BE2C (cell line): ENCODE measurements around the gene RAB9A.
"Not testable (repeated sequence)": the region's sequence is repeated elsewhere in the genome, so short reads cannot be mapped to it uniquely, and the experiment has no call there.

Experiments used
- DNase-seq: peaks from one replicate; pipeline ENCODE4 v3.0.0-alpha.2; 2020
- H3K27me3 ChIP-seq: fragments of 250-450 bp; sonication (Bioruptor Pico); 2 replicates; pipeline ENCODE4 v1.5.1; 2020; ENCODE audit warnings: mild to moderate bottlenecking
- H3K36me3 ChIP-seq: fragments of 250-450 bp; sonication (Bioruptor Pico); 2 replicates; pipeline ENCODE4 v1.5.1; 2020; ENCODE audit warnings: mild to moderate bottlenecking
- H3K4me1 ChIP-seq: fragments of 250-450 bp; sonication (Bioruptor Pico); 2 replicates; pipeline ENCODE4 v1.5.1; 2020
- H3K4me3 ChIP-seq: 2 replicates; pipeline ENCODE4 v1.5.1; 2011; ENCODE audit warnings: low read depth, low read length
- H3K9me3 ChIP-seq: fragments of 250-450 bp; sonication (Bioruptor Pico); 2 replicates; pipeline ENCODE4 v1.5.1; 2020
- TF ChIP-seq, protein P1 (sequence below): IDR thresholded peaks from 2 replicates; pipeline ENCODE4 v1.5.1; 2012; ENCODE audit warnings: mild to moderate bottlenecking, low read depth, low read length

Gene RAB9A

GRCh38 chrX:13667919-13668318 lies 21.0 kb upstream of the RAB9A start:
- Histone ChIP-seq H3K4me1 (no peaks in the 10 kb centered on the region), H3K4me3 (no peak overlapping the region), H3K9me3 (no peaks in the 10 kb centered on the region), H3K27me3 (no peaks in the 10 kb centered on the region), H3K36me3 (no peaks in the 10 kb centered on the region)
- DNase-seq = no peak
- TF ChIP-seq, protein P1, sequence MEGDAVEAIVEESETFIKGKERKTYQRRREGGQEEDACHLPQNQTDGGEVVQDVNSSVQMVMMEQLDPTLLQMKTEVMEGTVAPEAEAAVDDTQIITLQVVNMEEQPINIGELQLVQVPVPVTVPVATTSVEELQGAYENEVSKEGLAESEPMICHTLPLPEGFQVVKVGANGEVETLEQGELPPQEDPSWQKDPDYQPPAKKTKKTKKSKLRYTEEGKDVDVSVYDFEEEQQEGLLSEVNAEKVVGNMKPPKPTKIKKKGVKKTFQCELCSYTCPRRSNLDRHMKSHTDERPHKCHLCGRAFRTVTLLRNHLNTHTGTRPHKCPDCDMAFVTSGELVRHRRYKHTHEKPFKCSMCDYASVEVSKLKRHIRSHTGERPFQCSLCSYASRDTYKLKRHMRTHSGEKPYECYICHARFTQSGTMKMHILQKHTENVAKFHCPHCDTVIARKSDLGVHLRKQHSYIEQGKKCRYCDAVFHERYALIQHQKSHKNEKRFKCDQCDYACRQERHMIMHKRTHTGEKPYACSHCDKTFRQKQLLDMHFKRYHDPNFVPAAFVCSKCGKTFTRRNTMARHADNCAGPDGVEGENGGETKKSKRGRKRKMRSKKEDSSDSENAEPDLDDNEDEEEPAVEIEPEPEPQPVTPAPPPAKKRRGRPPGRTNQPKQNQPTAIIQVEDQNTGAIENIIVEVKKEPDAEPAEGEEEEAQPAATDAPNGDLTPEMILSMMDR = no peak

DNA sequence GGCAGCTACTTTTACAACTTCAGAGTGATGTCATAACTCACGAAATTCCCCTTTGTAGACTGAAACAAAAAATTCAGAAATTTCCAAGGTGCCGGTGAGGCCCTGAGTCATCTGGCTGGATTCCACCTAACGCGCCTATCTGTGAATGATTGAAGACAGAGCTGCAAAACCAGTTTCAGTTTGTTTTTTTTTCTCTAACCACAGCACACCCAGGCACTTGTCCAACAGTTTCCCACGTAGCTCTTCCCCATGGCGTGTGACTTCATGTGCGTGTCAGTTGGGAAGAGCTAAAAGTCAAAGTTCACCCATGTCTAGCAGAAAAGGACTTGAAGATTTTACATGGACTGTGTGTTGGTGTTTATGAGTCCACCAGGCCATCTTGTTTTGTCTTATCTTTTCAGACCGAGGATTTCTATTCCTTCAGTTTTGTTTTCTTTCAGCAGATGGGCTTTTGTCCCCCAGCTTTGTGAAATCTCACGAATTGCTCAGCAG lies 19.6 kb upstream of the RAB9A start:
- TF ChIP-seq, protein P1 = no peak
- no peaks in the 10 kb centered on the region for H3K27me3 ChIP-seq
- H3K9me3 ChIP-seq = no peaks in the 10 kb centered on the region
- H3K36me3 ChIP-seq = no peaks in the 10 kb centered on the region
- H3K4me3 ChIP-seq = no peak overlapping the region
- no peak for DNase-seq
- H3K4me1 ChIP-seq = no peaks in the 10 kb centered on the region

DNA sequence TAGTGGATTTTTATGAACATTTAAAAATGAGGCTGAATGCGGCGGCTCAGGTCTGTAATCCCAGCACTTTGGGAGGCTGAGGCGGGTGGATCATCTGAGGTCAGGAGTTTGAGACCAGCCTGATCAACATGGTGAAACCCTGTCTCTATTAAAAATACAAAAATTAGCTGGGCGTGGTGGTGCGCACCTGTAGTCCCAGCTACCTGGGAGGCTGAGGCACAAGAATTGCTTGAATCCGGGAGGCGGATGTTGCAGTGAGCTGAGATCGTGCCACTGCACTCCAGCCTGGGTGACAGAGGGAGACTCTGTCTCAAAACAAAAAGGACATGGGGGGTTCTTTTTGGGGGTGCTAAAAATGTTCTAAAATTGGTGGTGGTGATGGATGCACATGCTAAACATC lies 19.2 kb upstream of the RAB9A start:
- not testable (repeated sequence) for H3K4me3 ChIP-seq, H3K36me3 ChIP-seq, H3K27me3 ChIP-seq, H3K4me1 ChIP-seq, DNase-seq, H3K9me3 ChIP-seq

GRCh38 chrX:13670197-13670596 lies 18.7 kb upstream of the RAB9A start:
- no peaks in the 10 kb centered on the region for H3K36me3 ChIP-seq
- H3K4me3 ChIP-seq = no peak overlapping the region
- no peak for DNase-seq
- no peaks in the 10 kb centered on the region for H3K27me3 ChIP-seq
- H3K4me1 ChIP-seq = no peaks in the 10 kb centered on the region
- H3K9me3 ChIP-seq = no peaks in the 10 kb centered on the region
- TF ChIP-seq, protein P1 = no peak

GRCh38 chrX:13673016-13673415 lies 15.9 kb upstream of the RAB9A start:
- no peaks in the 10 kb centered on the region for H3K9me3 ChIP-seq
- TF ChIP-seq, protein P1 = no peak
- H3K4me3 ChIP-seq = no peak overlapping the region
- DNase-seq = no peak
- no peaks in the 10 kb centered on the region for H3K36me3 ChIP-seq
- no peaks in the 10 kb centered on the region for H3K27me3 ChIP-seq
- H3K4me1 ChIP-seq = no peaks in the 10 kb centered on the region

DNA sequence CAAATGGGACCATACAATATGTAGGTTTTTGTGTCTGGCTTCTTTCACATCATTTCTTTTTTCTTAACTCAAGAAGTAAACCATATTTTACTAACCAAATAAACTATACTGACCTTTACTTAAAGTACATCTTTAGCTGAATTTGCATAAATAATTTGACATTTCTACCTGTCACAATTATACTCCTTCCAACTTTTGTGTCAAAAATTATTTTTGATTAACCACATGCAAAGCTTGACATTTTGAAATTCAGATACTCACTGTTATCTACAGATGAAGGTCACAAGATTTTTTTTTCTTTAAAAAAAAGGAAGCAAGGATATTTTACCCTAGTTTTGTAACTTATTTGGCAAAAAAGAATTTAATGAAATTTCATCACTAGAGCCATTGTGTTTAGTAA lies 12.0 kb upstream of the RAB9A start:
- H3K4me3 ChIP-seq = no peak overlapping the region
- no peaks in the 10 kb centered on the region for H3K36me3 ChIP-seq
- no peaks in the 10 kb centered on the region for H3K27me3 ChIP-seq
- H3K4me1 ChIP-seq = no peaks in the 10 kb centered on the region
- no peak for DNase-seq
- TF ChIP-seq, protein P1 = no peak
- H3K9me3 ChIP-seq = no peaks in the 10 kb centered on the region

GRCh38 chrX:13679700-13680099 lies 9.2 kb upstream of the RAB9A start:
- H3K36me3 ChIP-seq, H3K4me1 ChIP-seq, DNase-seq, H3K9me3 ChIP-seq, H3K4me3 ChIP-seq, H3K27me3 ChIP-seq: not testable (repeated sequence)
